Left colon (tissue), 2 donors: ENCODE data around the gene CNPPD1. TPM values are rescaled to one million over a fixed set of nuclear protein-coding genes. Genes with fewer than 3 reads are reported as not detected.

Experiments used
- ATAC-seq: fragments of 200-7000 bp; cut with Tn5 transposase; one replicate; pipeline ENCODE4 v1.9.1; 2020; ENCODE audit warnings: mild to moderate bottlenecking, moderate library complexity
- DNase-seq, 2 donors: peaks; one replicate each; pipeline ENCODE4 v3.0.0-alpha.2; 2020
- intact Hi-C, 2 donors: fragments of 100-400 bp; cut with DNase I in 1 of 2; cut with micrococcal nuclease in 1 of 2; formaldehyde crosslinking; loops; one replicate each; pipeline versions ENCODE4 v1.11.2 to v1.14.0; 2022; cut with DNase I, micrococcal nuclease
- total RNA-seq, 2 donors: library from RNA; stranded (reverse); fragmentation: NEBNext Ultra II Directional; extraction: Animal tissue kit (Norgen Biotek cat#: 25700); gene quantifications; one replicate each; pipeline ENCODE4 v1.2.1, GENCODE V29; 2021
- donor health status: DM: no; HTN: no; CAD: no.
- donor health status: DM: yes; HTN: yes; CAD: no.

CNPPD1 gene
- total RNA-seq, 2 donors from 2014 or later: 119 TPM

- intact Hi-C loops: no loop called here
- no peak for DNase-seq
- no peak for ATAC-seq
Observed at GRCh38 chr2:219129589-219129988, 47.1 kb downstream of the CNPPD1 start.

- DNase-seq: no peak
Observed at GRCh38 chr2:219128396-219128795, 48.3 kb downstream of the CNPPD1 start.

GRCh38 chr2:219127037-219127635, 49.6 kb downstream of the CNPPD1 start:
- no peak for DNase-seq
- intact Hi-C loops: no loop called here

More at GRCh38 chr2:219128396-219128795, 48.3 kb downstream of the CNPPD1 start:
- intact Hi-C loops: no loop called here
- no peak for ATAC-seq

GRCh38 chr2:219126555-219126954, 50.2 kb downstream of the CNPPD1 start:
- intact Hi-C loops: no loop called here
- peak; percentile 60 for ATAC-seq
- peak in 1 of 2 donors; percentile 69 for DNase-seq

More at GRCh38 chr2:219127037-219127635, 49.6 kb downstream of the CNPPD1 start:
- no peak for ATAC-seq

GRCh38 chr2:219125886-219126270, 50.8 kb downstream of the CNPPD1 start:
- DNase-seq (no peak), ATAC-seq (no peak)
- intact Hi-C loops: no loop called here

- ATAC-seq (peak; percentile 56), DNase-seq (peak; percentile 73 to 91)
- intact Hi-C loops: no loop called here
Observed at GRCh38 chr2:219125225-219125885, 51.4 kb downstream of the CNPPD1 start.

GRCh38 chr2:219124381-219125110, 52.2 kb downstream of the CNPPD1 start:
- DNase-seq (peak; percentile 60 to 87), ATAC-seq (peak; percentile 67)
- intact Hi-C loops: no loop called here

GRCh38 chr2:219123356-219124135, 53.2 kb downstream of the CNPPD1 start:
- ATAC-seq: peak; percentile 56
- peak; percentile 60 to 78 for DNase-seq
- intact Hi-C loops: no loop called here

GRCh38 chr2:219122202-219122980, 54.3 kb downstream of the CNPPD1 start:
- intact Hi-C loops: no loop called here
- no peak for DNase-seq
- ATAC-seq: peak; percentile 7

Other genes with a start within 250 kb of the CNPPD1 start
- under 1 TPM; 0.22 to 0.37 TPM for gene CDK5R2, start 217.3 kb downstream of the CNPPD1 start, total RNA-seq
- gene FEV, start 191.7 kb downstream of the CNPPD1 start, total RNA-seq: 1 to 10 TPM; 3.9 to 4.8 TPM
- 1 to 10 TPM; 4.1 to 6.9 TPM for gene CRYBA2, start 183.5 kb downstream of the CNPPD1 start, total RNA-seq
- gene CFAP65, start 135.4 kb downstream of the CNPPD1 start, total RNA-seq: under 1 TPM; 0.39 to 0.76 TPM
- 10 to 100 TPM; 72.7 to 85.5 TPM for gene IHH, start 116.0 kb downstream of the CNPPD1 start, total RNA-seq
- gene NHEJ1, start 16.1 kb downstream of the CNPPD1 start, total RNA-seq: 10 to 100 TPM; 45.4 to 56.1 TPM
- 1 to 10 TPM; 5.1 to 6.1 TPM for gene SLC23A3, start 6.9 kb downstream of the CNPPD1 start, total RNA-seq
- 100 to 1,000 TPM; 122 to 138 TPM for gene RETREG2, start 1.4 kb upstream of the CNPPD1 start, total RNA-seq
- gene ZFAND2B, start 29.9 kb upstream of the CNPPD1 start, total RNA-seq: 10 to 100 TPM; 78.0 to 89.9 TPM
- gene ABCB6, start 42.0 kb upstream of the CNPPD1 start, total RNA-seq: 10 to 100 TPM in 1 of 2 donors, 1 to 10 TPM in 1; 6.8 to 11.4 TPM
- gene ATG9A, start 52.7 kb upstream of the CNPPD1 start, total RNA-seq: 10 to 100 TPM; 60.2 to 66.0 TPM
- 10 to 100 TPM; 33.8 to 40.9 TPM for gene ANKZF1, start 52.9 kb upstream of the CNPPD1 start, total RNA-seq
- gene GLB1L, start 68.5 kb upstream of the CNPPD1 start, total RNA-seq: 1 to 10 TPM; 4.2 to 4.5 TPM
- 10 to 100 TPM; 41.9 to 42.5 TPM for gene STK16, start 68.6 kb upstream of the CNPPD1 start, total RNA-seq
- gene TUBA4B, start 76.3 kb upstream of the CNPPD1 start, total RNA-seq: not detected
- gene TUBA4A, start 77.0 kb upstream of the CNPPD1 start, total RNA-seq: 10 to 100 TPM; 60.2 to 83.1 TPM
- gene DNAJB2, start 102.4 kb upstream of the CNPPD1 start, total RNA-seq: 10 to 100 TPM; 64.2 to 67.6 TPM
- gene PTPRN, start 132.5 kb upstream of the CNPPD1 start, total RNA-seq: 1 to 10 TPM; 1.9 to 2.3 TPM
- not detected for gene RESP18, start 155.8 kb upstream of the CNPPD1 start, total RNA-seq
- gene DNPEP, start 211.0 kb upstream of the CNPPD1 start, total RNA-seq: 100 to 1,000 TPM in 1 of 2 donors, 10 to 100 TPM in 1; 94.2 to 130 TPM
- 100 to 1,000 TPM in 1 of 2 donors, 10 to 100 TPM in 1; 18.5 to 706 TPM for gene DES, start 241.5 kb upstream of the CNPPD1 start, total RNA-seq